Upper lobe of left lung (tissue), 4 donors: Measurements from ENCODE around the gene PRF1.

Source experiments
- EP300 ChIP-seq, 4 donors: sonication (generic); formaldehyde crosslinking; IDR thresholded peaks; one replicate each; pipeline ENCODE4 v1.5.1; 2017; ENCODE audit warnings: antibody characterized with exemption in 4 of 4, control low read depth in 2 of 4
- TF ChIP-seq, protein P1 (sequence below), 6 experiments: fragments of 450-650 bp in 4 of 6; fragments of 200-600 bp in 2 of 6; sonication (generic) in 2 of 6; IDR thresholded peaks; one replicate each; pipeline ENCODE4 v1.5.1; 2016 to 2019; ENCODE audit warnings: antibody characterized with exemption in 6 of 6

- TF ChIP-seq EP300 (IDR thresholded peaks at IDR 0.05), result no peak
- TF ChIP-seq, protein P1, sequence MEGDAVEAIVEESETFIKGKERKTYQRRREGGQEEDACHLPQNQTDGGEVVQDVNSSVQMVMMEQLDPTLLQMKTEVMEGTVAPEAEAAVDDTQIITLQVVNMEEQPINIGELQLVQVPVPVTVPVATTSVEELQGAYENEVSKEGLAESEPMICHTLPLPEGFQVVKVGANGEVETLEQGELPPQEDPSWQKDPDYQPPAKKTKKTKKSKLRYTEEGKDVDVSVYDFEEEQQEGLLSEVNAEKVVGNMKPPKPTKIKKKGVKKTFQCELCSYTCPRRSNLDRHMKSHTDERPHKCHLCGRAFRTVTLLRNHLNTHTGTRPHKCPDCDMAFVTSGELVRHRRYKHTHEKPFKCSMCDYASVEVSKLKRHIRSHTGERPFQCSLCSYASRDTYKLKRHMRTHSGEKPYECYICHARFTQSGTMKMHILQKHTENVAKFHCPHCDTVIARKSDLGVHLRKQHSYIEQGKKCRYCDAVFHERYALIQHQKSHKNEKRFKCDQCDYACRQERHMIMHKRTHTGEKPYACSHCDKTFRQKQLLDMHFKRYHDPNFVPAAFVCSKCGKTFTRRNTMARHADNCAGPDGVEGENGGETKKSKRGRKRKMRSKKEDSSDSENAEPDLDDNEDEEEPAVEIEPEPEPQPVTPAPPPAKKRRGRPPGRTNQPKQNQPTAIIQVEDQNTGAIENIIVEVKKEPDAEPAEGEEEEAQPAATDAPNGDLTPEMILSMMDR (IDR thresholded peaks at IDR 0.05), result no peak
Measured at GRCh38 chr10:70564901-70565351, 37.6 kb downstream of the PRF1 start.
